Right ventricle myocardium superior (tissue), 1 donor: Measurements from ENCODE around the gene SEPTIN6. TPM values are rescaled to one million over a fixed set of nuclear protein-coding genes. Genes with fewer than 3 reads are reported as not detected.

Source experiments
- ATAC-seq: fragments of 200-7000 bp; cut with Tn5 transposase; one replicate; pipeline ENCODE4 v1.9.1; 2020; ENCODE audit warnings: mild to moderate bottlenecking; ENCODE audit not compliant: poor library complexity
- DNase-seq: peaks from one replicate; pipeline ENCODE4 v3.0.0-alpha.2; 2020
- intact Hi-C: fragments of 100-400 bp; cut with DNase I; formaldehyde crosslinking; loops from one replicate; pipeline ENCODE4 v1.11.2; 2022
- long read RNA-seq: library from polyadenylated mRNA; unstranded; transcript quantifications from one replicate; pipeline ENCODE4 v2.0.0, GENCODE V29; 2021
- total RNA-seq: library from RNA; stranded (reverse); fragmentation: NEBNext Ultra II Directional; extraction: Animal tissue kit (Norgen Biotek cat#: 25700); gene quantifications from one replicate; pipeline ENCODE4 v1.2.1, GENCODE V29; 2021
- donor health status: DM: no; HTN: yes; CAD: no; lungs with severe emphysema.

The SEPTIN6 gene
- 6.6 TPM for total RNA-seq
- long read RNA-seq, full-length matches to known transcripts, result 20 of 21 reads
- long read RNA-seq, partial matches to known transcripts, result 0 of 21 reads
- long read RNA-seq, other reads (novel, unspliced or antisense), result 1 of 21 reads

- ATAC-seq (peak; percentile 89), DNase-seq (peak; percentile 80)
- intact Hi-C loops, result no loop called here
These were observed at the start of gene SEPTIN6 for GRCh38 chrX:119693040-119693995. SEPTIN6 (minus strand) TSS chrX:119693168; CDS start chrX:119693105, 63 bp downstream.

GRCh38 chrX:119738742-119739141 is 45.8 kb upstream of the SEPTIN6 start:
- ATAC-seq (no peak), DNase-seq (no peak)
- intact Hi-C loops, result loop anchor here (10.0 kb wide), 1 partner anchor 124 kb away; no protein-coding TSS in a partner anchor

- DNase-seq (no peak), ATAC-seq (no peak)
- intact Hi-C loops, result loop anchor here (10.0 kb wide), 1 partner anchor 121 kb away; no protein-coding TSS in a partner anchor
These were observed 43.3 kb upstream of the SEPTIN6 start for GRCh38 chrX:119736206-119736764.

GRCh38 chrX:119735467-119735866 is 42.5 kb upstream of the SEPTIN6 start:
- intact Hi-C loops, result loop anchor here (10.0 kb wide), 1 partner anchor 121 kb away; no protein-coding TSS in a partner anchor
- no peak for DNase-seq
- ATAC-seq, result peak; percentile 23

- peak; percentile 97 for ATAC-seq
- intact Hi-C loops, result loop anchor here (10.0 kb wide), 1 partner anchor 120 kb away; no protein-coding TSS in a partner anchor
- DNase-seq, result peak; percentile 85
These were observed 42.0 kb upstream of the SEPTIN6 start for GRCh38 chrX:119734897-119735339.

- DNase-seq, result peak; percentile 54
- ATAC-seq, result peak; percentile 46
- intact Hi-C loops, result loop anchor here (10.0 kb wide), 2 partner anchors 115 to 215 kb away; no protein-coding TSS in a partner anchor
These were observed 36.6 kb upstream of the SEPTIN6 start for GRCh38 chrX:119729408-119730201.

GRCh38 chrX:119728487-119728886 is 35.5 kb upstream of the SEPTIN6 start:
- ATAC-seq, result no peak
- no peak for DNase-seq
- intact Hi-C loops, result loop anchor here (10.0 kb wide), 1 partner anchor 214 kb away; no protein-coding TSS in a partner anchor

- intact Hi-C loops, result loop anchor here (10.0 kb wide), 1 partner anchor 212 kb away; no protein-coding TSS in a partner anchor
- DNase-seq, result no peak
- ATAC-seq, result no peak
These were observed 34.1 kb upstream of the SEPTIN6 start for GRCh38 chrX:119726900-119727555.

GRCh38 chrX:119721926-119722325 is 29.0 kb upstream of the SEPTIN6 start:
- ATAC-seq (no peak), DNase-seq (no peak)
- intact Hi-C loops, result loop anchor here (10.0 kb wide), 1 partner anchor 207 kb away; no protein-coding TSS in a partner anchor

GRCh38 chrX:119721487-119721886 is 28.5 kb upstream of the SEPTIN6 start:
- intact Hi-C loops, result loop anchor here (10.0 kb wide), 1 partner anchor 207 kb away; no protein-coding TSS in a partner anchor
- ATAC-seq (no peak), DNase-seq (no peak)

GRCh38 chrX:119709630-119710029 is 16.7 kb upstream of the SEPTIN6 start:
- intact Hi-C loops, result no loop called here
- ATAC-seq, result no peak
- no peak for DNase-seq

- no peak for ATAC-seq
- intact Hi-C loops, result no loop called here
- no peak for DNase-seq
These were observed 16.0 kb upstream of the SEPTIN6 start for GRCh38 chrX:119708936-119709335.

- ATAC-seq, result no peak
- DNase-seq, result no peak
- intact Hi-C loops, result no loop called here
These were observed 13.6 kb upstream of the SEPTIN6 start for GRCh38 chrX:119706616-119707015.

GRCh38 chrX:119698845-119699244 is 5.9 kb upstream of the SEPTIN6 start:
- ATAC-seq (no peak), DNase-seq (no peak)
- intact Hi-C loops, result no loop called here

GRCh38 chrX:119696251-119696890 is 3.4 kb upstream of the SEPTIN6 start:
- DNase-seq (no peak), ATAC-seq (no peak)
- intact Hi-C loops, result no loop called here

GRCh38 chrX:119695535-119696050 is 2.6 kb upstream of the SEPTIN6 start:
- no peak for DNase-seq
- intact Hi-C loops, result no loop called here

More at GRCh38 chrX:119695535-119696050, 2.6 kb upstream of the SEPTIN6 start:
- no peak for ATAC-seq
